Lower leg skin (tissue), 3 donors: Measurements from ENCODE around the gene NT5DC2.

ENCODE experiments used
- CTCF ChIP-seq, 3 donors: fragments of 450-650 bp; IDR thresholded peaks; one replicate each; pipeline ENCODE4 v1.5.1; 2016; ENCODE audit warnings: antibody characterized with exemption in 3 of 3, mild to moderate bottlenecking in 3 of 3, moderate library complexity in 2 of 3
- POLR2A ChIP-seq, 2 donors: fragments of 450-650 bp; IDR thresholded peaks; one replicate each; pipeline ENCODE4 v1.6.1; 2016 to 2017; ENCODE audit warnings: antibody characterized with exemption in 2 of 2, mild to moderate bottlenecking in 1 of 2, moderate library complexity in 1 of 2

- TF ChIP-seq CTCF (IDR thresholded peaks at IDR 0.05) (no peak), POLR2A (IDR thresholded peaks at IDR 0.05) (no peak)
Observed at GRCh38 chr3:52561028-52561747, 27.5 kb upstream of the NT5DC2 start.
